GM18909 (cell line): ENCODE measurements around the gene TSPAN16.

Source experiments
- ATAC-seq: cut with Tn5 transposase; IDR thresholded peaks from one replicate; pipeline ENCODE4 v1.9.1; 2021; ENCODE audit warnings: mild to moderate bottlenecking; ENCODE audit not compliant: unreplicated experiment, poor library complexity

Gene TSPAN16

DNA sequence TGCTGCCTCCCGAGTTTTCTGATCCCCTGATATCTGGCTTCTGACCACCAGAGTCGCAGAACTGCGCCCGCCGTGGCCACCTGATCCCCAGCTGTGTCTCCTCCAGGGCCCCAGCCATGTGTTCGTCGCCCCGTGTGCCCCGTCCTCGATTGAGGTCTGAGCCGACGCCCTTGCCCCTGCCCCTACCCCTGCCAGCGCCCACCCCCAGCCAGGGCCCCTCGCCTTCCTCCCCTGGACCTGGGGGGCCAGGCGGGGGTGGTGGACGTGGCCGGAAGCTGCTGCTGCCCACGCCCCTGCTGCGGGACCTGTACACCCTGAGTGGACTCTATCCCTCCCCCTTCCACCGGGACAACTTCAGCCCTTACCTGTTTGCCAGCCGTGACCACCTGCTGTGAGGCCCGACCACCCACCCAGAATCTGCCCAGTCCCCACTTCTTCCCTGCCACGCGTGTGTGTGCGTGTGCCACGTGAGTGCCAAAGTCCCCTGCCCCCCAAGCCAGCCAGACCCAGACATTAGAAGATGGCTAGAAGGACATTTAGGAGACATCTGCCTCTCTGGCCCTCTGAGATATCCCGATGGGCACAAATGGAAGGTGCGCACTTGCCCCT is 68.4 kb downstream of the TSPAN16 start:
- no peak for ATAC-seq

DNA sequence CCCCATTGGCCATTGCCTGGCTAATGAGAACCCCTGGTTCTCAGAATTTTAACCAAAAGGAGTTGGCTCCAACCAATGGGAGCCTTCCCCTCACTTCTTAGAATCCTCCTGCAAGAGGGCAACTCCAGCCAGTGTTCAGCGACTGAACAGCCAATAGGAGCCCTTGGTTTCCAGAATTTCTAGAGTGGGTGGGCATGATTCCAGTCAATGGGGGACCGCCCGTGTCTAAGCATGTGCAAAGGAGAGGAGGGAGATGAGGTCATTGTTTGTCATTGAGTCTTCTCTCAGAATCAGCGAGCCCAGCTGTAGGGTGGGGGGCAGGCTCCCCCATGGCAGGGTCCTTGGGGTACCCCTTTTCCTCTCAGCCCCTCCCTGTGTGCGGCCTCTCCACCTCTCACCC is 69.0 kb downstream of the TSPAN16 start:
- ATAC-seq = no peak
